ENCODE measurements around the gene NKAIN2. TPM values are rescaled to one million over a fixed set of nuclear protein-coding genes. Genes with fewer than 3 reads are reported as not detected.

NKAIN2 gene
- total RNA-seq, 4 donors from 2014 or later, result 0.11 to 1.0 (median 0.94) TPM; not detected in 1

DNA sequence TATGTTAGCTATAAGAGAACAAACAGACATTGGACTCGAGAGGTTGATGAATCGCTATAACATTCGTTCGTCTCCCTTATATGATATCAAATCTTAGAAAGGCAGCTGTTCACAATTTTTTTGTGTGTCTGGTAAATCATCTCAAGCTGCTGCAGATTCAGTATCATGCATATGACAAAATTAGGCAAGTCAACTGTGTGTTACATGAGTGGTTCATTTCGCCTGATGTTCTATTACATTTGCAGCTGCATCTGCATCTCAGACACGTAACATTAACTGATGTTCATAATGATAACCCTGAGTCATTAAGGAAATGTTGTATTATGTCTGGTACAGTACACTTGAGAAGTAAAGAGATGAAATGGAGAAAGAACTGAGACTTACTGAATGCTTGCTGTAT is 92.1 kb downstream of the NKAIN2 start:
- Histone ChIP-seq H3K9me3 (no peaks in the 10 kb centered on the region), H3K4me3 (replicated peaks in 1 of 3) (no peak overlapping the region), H3K27me3 (no peaks in the 10 kb centered on the region), H3K36me3 (no peaks in the 10 kb centered on the region), H3K4me1 (no peaks in the 10 kb centered on the region), H3K27ac (no peak overlapping the region)
- no peak for TF ChIP-seq POLR2A (IDR thresholded peaks at IDR 0.05)
- TF ChIP-seq, protein P1, sequence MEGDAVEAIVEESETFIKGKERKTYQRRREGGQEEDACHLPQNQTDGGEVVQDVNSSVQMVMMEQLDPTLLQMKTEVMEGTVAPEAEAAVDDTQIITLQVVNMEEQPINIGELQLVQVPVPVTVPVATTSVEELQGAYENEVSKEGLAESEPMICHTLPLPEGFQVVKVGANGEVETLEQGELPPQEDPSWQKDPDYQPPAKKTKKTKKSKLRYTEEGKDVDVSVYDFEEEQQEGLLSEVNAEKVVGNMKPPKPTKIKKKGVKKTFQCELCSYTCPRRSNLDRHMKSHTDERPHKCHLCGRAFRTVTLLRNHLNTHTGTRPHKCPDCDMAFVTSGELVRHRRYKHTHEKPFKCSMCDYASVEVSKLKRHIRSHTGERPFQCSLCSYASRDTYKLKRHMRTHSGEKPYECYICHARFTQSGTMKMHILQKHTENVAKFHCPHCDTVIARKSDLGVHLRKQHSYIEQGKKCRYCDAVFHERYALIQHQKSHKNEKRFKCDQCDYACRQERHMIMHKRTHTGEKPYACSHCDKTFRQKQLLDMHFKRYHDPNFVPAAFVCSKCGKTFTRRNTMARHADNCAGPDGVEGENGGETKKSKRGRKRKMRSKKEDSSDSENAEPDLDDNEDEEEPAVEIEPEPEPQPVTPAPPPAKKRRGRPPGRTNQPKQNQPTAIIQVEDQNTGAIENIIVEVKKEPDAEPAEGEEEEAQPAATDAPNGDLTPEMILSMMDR (IDR thresholded peaks at IDR 0.05), result no peak
- DNase-seq, result no peak
- intact Hi-C loops (cut with DNase I), result no loop called here
- WGBS, 2 donors, result 87 to 95% methylated on average over 6 of the region's 6 CpGs

DNA sequence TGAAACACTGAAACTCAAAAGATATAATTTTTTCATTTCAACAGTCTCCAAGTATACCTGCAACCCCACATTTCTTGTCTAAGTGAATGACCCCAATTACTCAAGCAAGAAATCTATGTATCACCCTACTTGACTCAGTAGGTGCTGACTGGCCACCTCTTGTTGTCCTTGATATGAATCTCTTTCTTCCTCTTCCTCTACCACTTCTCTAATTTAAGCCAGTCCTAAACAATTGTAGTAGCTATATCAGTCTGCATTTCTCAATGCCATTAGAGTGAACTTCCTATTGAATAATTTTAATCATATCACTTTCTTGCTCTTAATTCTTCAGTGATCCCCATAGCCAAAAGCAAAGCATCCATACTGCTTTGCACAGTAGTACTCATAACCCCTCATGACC is 93.2 kb downstream of the NKAIN2 start:
- Histone ChIP-seq H3K27ac (no peak overlapping the region), H3K36me3 (no peaks in the 10 kb centered on the region), H3K4me1 (no peaks in the 10 kb centered on the region), H3K9me3 (no peaks in the 10 kb centered on the region), H3K27me3 (no peaks in the 10 kb centered on the region), H3K4me3 (replicated peaks in 1 of 3) (no peak overlapping the region)
- intact Hi-C loops (cut with DNase I), result no loop called here
- no peak for DNase-seq
- TF ChIP-seq, protein P1 (IDR thresholded peaks at IDR 0.05), result no peak
- TF ChIP-seq POLR2A (IDR thresholded peaks at IDR 0.05), result no peak

DNA sequence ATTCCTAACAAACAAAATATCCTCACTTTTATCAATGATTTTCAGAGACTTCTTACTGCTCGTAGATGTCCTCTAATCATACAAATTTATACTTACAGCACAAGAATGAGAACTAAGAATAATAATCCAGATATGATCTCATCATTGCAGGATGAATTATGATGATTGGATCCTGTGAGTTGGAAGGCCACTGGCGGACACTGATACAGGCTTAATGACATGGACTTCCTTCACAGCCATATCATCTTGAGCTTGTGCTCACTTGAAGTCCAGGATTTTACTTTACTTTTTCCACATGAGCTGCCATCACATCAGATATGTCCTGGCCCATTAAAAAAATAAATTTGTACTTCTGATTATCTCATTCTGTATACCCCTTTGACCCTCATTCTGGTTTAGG is 94.3 kb downstream of the NKAIN2 start:
- no peak for DNase-seq

DNA sequence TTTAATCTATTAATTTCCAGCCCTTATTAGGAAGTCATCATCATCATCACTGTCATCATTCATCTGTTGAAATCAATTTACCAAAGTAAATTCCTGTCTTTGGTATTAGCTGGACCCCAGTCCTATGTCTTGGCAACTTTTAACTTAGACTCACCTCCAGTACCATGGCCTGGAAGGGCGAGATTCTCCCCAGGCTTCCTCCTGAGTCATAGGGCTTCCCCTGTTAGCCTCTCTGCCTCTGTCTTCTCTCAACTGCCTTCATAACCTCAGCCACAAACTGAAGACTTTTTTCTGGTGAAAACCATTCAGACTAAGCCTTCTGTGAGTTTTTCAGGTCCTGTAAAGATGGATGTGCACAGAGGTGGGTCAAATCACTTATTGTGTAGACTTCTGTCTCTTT is 95.0 kb downstream of the NKAIN2 start:
- Histone ChIP-seq H3K27ac (no peak overlapping the region), H3K4me3 (replicated peaks in 1 of 3) (no peak overlapping the region), H3K27me3 (no peaks in the 10 kb centered on the region), H3K4me1 (no peaks in the 10 kb centered on the region), H3K36me3 (no peaks in the 10 kb centered on the region), H3K9me3 (no peaks in the 10 kb centered on the region)
- TF ChIP-seq, protein P1 (IDR thresholded peaks at IDR 0.05), result no peak
- TF ChIP-seq POLR2A (IDR thresholded peaks at IDR 0.05), result no peak
- intact Hi-C loops (cut with DNase I), result no loop called here
- 78 to 85% methylated on average over 1 of the region's 1 CpG for WGBS, 2 donors
- DNase-seq, result no peak

More for the DNA sequence above, 94.3 kb downstream of the NKAIN2 start:
- Histone ChIP-seq H3K9me3 (no peaks in the 10 kb centered on the region), H3K27ac (no peak overlapping the region), H3K4me1 (no peaks in the 10 kb centered on the region), H3K36me3 (no peaks in the 10 kb centered on the region), H3K4me3 (replicated peaks in 1 of 3) (no peak overlapping the region), H3K27me3 (no peaks in the 10 kb centered on the region)
- 86 to 98% methylated on average over 2 of the region's 2 CpGs for WGBS, 2 donors
- TF ChIP-seq POLR2A (IDR thresholded peaks at IDR 0.05), result no peak
- TF ChIP-seq, protein P1 (IDR thresholded peaks at IDR 0.05), result no peak
- intact Hi-C loops (cut with DNase I), result no loop called here

DNA sequence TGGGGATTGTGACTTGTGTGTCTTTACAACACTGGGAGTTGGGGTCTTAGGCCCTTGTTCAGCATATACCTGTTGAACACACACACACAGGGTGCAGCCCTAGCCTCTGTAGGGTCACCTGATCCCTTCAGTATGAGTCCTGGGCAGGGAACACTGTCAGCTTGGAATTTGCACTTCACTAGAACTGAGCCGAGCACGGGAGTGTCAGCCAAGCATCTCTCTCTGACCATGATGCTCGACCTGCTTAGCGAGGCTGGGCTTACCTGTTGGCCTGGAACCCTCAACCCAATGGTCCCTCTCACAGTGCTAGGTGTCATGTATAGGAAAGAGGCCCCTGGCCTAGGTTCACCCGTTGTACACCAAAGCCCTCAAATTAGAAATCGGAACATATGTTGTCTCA is 96.1 kb downstream of the NKAIN2 start:
- Histone ChIP-seq H3K27me3 (no peaks in the 10 kb centered on the region), H3K4me1 (no peaks in the 10 kb centered on the region), H3K4me3 (replicated peaks in 1 of 3) (no peak overlapping the region), H3K36me3 (no peaks in the 10 kb centered on the region), H3K27ac (no peak overlapping the region), H3K9me3 (no peaks in the 10 kb centered on the region)
- intact Hi-C loops (cut with DNase I), result no loop called here
- no peak for DNase-seq
- no peak for TF ChIP-seq POLR2A (IDR thresholded peaks at IDR 0.05)
- 71 to 85% methylated on average over 4 to 6 of the region's 6 CpGs for WGBS, 2 donors

DNA sequence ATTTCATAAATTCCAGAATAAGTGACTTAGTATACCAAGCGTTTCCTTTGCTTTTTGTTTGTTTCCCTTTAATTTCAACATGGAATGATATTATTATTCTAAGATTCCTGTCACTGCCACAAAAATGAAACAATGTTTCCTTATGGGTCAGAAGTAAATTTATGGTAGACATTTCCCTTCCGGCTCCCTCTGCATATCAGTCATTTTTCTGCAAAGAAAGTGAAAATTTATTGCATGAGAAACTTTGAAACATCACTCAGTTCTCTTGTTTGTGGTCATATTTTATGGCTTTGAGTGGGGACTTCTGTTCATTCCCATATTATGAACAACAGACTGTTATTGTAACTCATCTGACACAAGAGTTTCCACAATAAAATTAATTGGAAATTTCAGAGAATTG is 97.8 kb downstream of the NKAIN2 start:
- no peaks in the 10 kb centered on the region for H3K9me3 ChIP-seq
- H3K27ac ChIP-seq, result no peak overlapping the region
- no peak for DNase-seq
- WGBS, 2 donors, result 78 to 79% methylated on average over 2 of the region's 2 CpGs
- no peaks in the 10 kb centered on the region for H3K4me1 ChIP-seq
- intact Hi-C loops (cut with DNase I), result no loop called here
- TF ChIP-seq POLR2A (IDR thresholded peaks at IDR 0.05), result no peak
- TF ChIP-seq, protein P1 (IDR thresholded peaks at IDR 0.05), result no peak
- H3K27me3 ChIP-seq, result no peaks in the 10 kb centered on the region
- H3K4me3 ChIP-seq (replicated peaks in 1 of 3), result no peak overlapping the region
- no peaks in the 10 kb centered on the region for H3K36me3 ChIP-seq

Data from thyroid gland (tissue), 4 donors.